K562 (cell line): ENCODE measurements around the gene CD52. TPM values are rescaled to one million over a fixed set of nuclear protein-coding genes. Genes with fewer than 3 reads are reported as not detected.

Experiments
- ATAC-seq: fragments of 200-7000 bp; cut with Tn5 transposase; 3 replicates; pipeline ENCODE4 v1.9.1; 2020; ENCODE audit warnings: moderate library complexity
- BruUV-seq: library from RNA; stranded (reverse); fragments of 400-500 nt; replicated peaks from 2 replicates; lab custom pipeline; 2021; lab: Mats Ljungman, UMichigan
- CTCF ChIA-PET: fragments of 300-600 bp; formaldehyde crosslinking; extraction: SDS; loops from one replicate; lab custom pipeline; 2021; ENCODE audit warnings: low intra/inter-chr PET ratio; lab: Yijun Ruan, JAX
- POLR2A ChIA-PET: fragments of 300-600, 350-650 bp; sonication (Branson Sonifier 250); formaldehyde crosslinking; extraction: SDS; loops from one replicate; lab custom pipeline; 2021; ENCODE audit warnings: antibody characterized with exemption, inconsistent platforms; lab: Yijun Ruan, JAX
- DNase-seq, 4 experiments: peaks; one replicate each; pipeline versions ENCODE4 v3.0.0 to v3.0.0-alpha.2; 2011 to 2018; ENCODE audit warnings: low spot score in 3 of 4, mixed read lengths in 3 of 4; ENCODE audit errors: extremely low read depth in 1 of 4
- FAIRE-seq: peaks from 2 replicates; lab custom pipeline; 2011; peaks lifted over from hg19 to GRCh38; lab: Jason Lieb, UNC
- H2AFZ ChIP-seq: 2 replicates; pipeline ENCODE4 v1.6.0; 2011; ENCODE audit warnings: low read depth, low read length, control low read depth, inconsistent platforms
- H3K27ac ChIP-seq: fragments of 200-600 bp; 3 replicates; pipeline ENCODE4 v1.8.0; 2011; ENCODE audit warnings: low read depth, mild to moderate bottlenecking, control low read depth, inconsistent platforms, low read length, moderate library complexity, mixed read lengths; ENCODE audit errors: extremely low read depth
- H3K27me3 ChIP-seq, 2 experiments: fragments of 300-600 bp in 1 of 2; 2 replicates in 1 of 2; 3 replicates in 1 of 2; pipeline versions ENCODE4 v1.6.0 to v1.8.0; 2011; ENCODE audit warnings: inconsistent platforms in 2 of 2, low read length in 2 of 2, mild to moderate bottlenecking in 1 of 2, mixed read lengths in 1 of 2, moderate library complexity in 1 of 2; ENCODE audit not compliant: control insufficient read depth in 2 of 2, insufficient read depth in 2 of 2
- H3K36me3 ChIP-seq: fragments of 300-600 bp; 3 replicates; pipeline ENCODE4 v1.8.0; 2011; ENCODE audit warnings: mild to moderate bottlenecking, low read length, inconsistent platforms; ENCODE audit not compliant: control insufficient read depth, insufficient read depth
- H3K4me1 ChIP-seq, 2 experiments: fragments of 200-600 bp in 1 of 2; replicated peaks in 1 of 2; 2 replicates in 1 of 2; 3 replicates in 1 of 2; pipeline versions ENCODE4 v1.5.1 to v1.8.0; 2011; ENCODE audit warnings: inconsistent platforms in 2 of 2, low read length in 2 of 2, mild to moderate bottlenecking in 1 of 2, mixed read lengths in 1 of 2, moderate library complexity in 1 of 2; ENCODE audit not compliant: control insufficient read depth in 2 of 2, insufficient read depth in 2 of 2
- H3K4me2 ChIP-seq: 2 replicates; pipeline ENCODE4 v1.6.1; 2011; ENCODE audit warnings: low read length, control low read depth, inconsistent platforms, mixed read lengths; ENCODE audit not compliant: insufficient read depth
- H3K4me3 ChIP-seq: fragments of 200-600 bp; sonication (generic), shearing (Covaris generic); 2 replicates; pipeline ENCODE4 v1.5.1; 2016; ENCODE audit warnings: control low read depth, inconsistent platforms
- H3K79me2 ChIP-seq: fragments of 200-600 bp; 3 replicates; pipeline ENCODE4 v1.8.0; 2011; ENCODE audit warnings: low read length, inconsistent platforms; ENCODE audit not compliant: control insufficient read depth, insufficient read depth
- H3K9ac ChIP-seq, 2 experiments: 2 replicates each; pipeline versions ENCODE4 v1.6.0 to v1.6.1; 2011; ENCODE audit warnings: low read depth in 2 of 2, low read length in 2 of 2, control low read depth in 1 of 2, inconsistent platforms in 1 of 2, mild to moderate bottlenecking in 1 of 2, mixed read lengths in 1 of 2; ENCODE audit not compliant: insufficient read depth in 1 of 2
- H3K9me1 ChIP-seq: one replicate; pipeline ENCODE4 v1.6.0; 2011; ENCODE audit warnings: inconsistent platforms, mild to moderate bottlenecking, low read length, moderate library complexity; ENCODE audit not compliant: control insufficient read depth, insufficient read depth
- H3K9me3 ChIP-seq: replicated peaks from 2 replicates; pipeline ENCODE4 v1.5.1; 2011; ENCODE audit warnings: low read depth, low read length, inconsistent platforms; ENCODE audit not compliant: control insufficient read depth, insufficient read depth
- H4K20me1 ChIP-seq: replicated peaks from 2 replicates; pipeline ENCODE4 v1.6.1; 2011; ENCODE audit warnings: low read length, inconsistent platforms, mixed read lengths; ENCODE audit not compliant: control insufficient read depth, insufficient read depth
- CREBBP ChIP-seq: IDR thresholded peaks from one replicate; pipeline ENCODE4 v1.6.1; 2012; ENCODE audit warnings: low read depth, mild to moderate bottlenecking, control low read depth, inconsistent platforms, low read length
- CXXC5 ChIP-seq: fragments of 250-450 bp; sonication (Bioruptor Pico); IDR thresholded peaks from 2 replicates; pipeline ENCODE4 v1.8.0; 2022; ENCODE audit warnings: inconsistent platforms, mild to moderate bottlenecking, moderate library complexity
- DEAF1 ChIP-seq: fragments of 450-650 bp; formaldehyde crosslinking; IDR thresholded peaks from 2 replicates; pipeline ENCODE4 v1.4.0; 2020; ENCODE audit warnings: mild to moderate bottlenecking, moderate library complexity
- E2F3 ChIP-seq: fragments of 250-450 bp; sonication (Bioruptor Pico); IDR thresholded peaks from 2 replicates; pipeline ENCODE4 v1.4.0; 2020; ENCODE audit warnings: mild to moderate bottlenecking
- ELF1 ChIP-seq: fragments of 200-800 bp; sonication (Bioruptor generic); IDR thresholded peaks from 2 replicates; pipeline ENCODE4 v1.6.1; 2016; ENCODE audit warnings: missing genetic modification characterization, missing compliant biosample characterization
- ETV1 ChIP-seq: fragments of 450-650 bp; conservative IDR thresholded peaks from 2 replicates; pipeline ENCODE4 v1.6.1; 2016; ENCODE audit warnings: missing genetic modification characterization, control low read depth, low read depth, missing compliant biosample characterization
- HIVEP1 ChIP-seq: fragments of 250-450 bp; sonication (Bioruptor Pico); IDR thresholded peaks from 2 replicates; pipeline ENCODE4 v1.4.0; 2020; ENCODE audit warnings: mild to moderate bottlenecking
- HMG20A ChIP-seq: fragments of 450-650 bp; formaldehyde crosslinking; conservative IDR thresholded peaks from 2 replicates; pipeline ENCODE4 v1.4.0; 2020; ENCODE audit warnings: mild to moderate bottlenecking, mixed read lengths
- NEUROD1 ChIP-seq: fragments of 150-350 bp; IDR thresholded peaks from 2 replicates; pipeline ENCODE4 v1.6.1; 2014; ENCODE audit warnings: borderline replicate concordance, low read length, low read depth; ENCODE audit not compliant: partially characterized antibody
- NFXL1 ChIP-seq: fragments of 450-650 bp; formaldehyde crosslinking; IDR thresholded peaks from 2 replicates; pipeline ENCODE4 v1.4.0; 2021; ENCODE audit warnings: mild to moderate bottlenecking
- NR3C1 ChIP-seq: sonication (generic); formaldehyde crosslinking; IDR thresholded peaks from 2 replicates; pipeline ENCODE4 v1.8.1; 2022; ENCODE audit warnings: missing genetic modification reagents
- PCBP2 ChIP-seq: fragments of 200-400 bp; formaldehyde crosslinking; IDR thresholded peaks from 2 replicates; pipeline ENCODE4 v1.6.1; 2018; ENCODE audit warnings: low read length, low read depth, mild to moderate bottlenecking, moderate library complexity; ENCODE audit not compliant: poor library complexity, severe bottlenecking
- SAFB ChIP-seq: fragments of 200-400 bp; formaldehyde crosslinking; IDR thresholded peaks from 2 replicates; pipeline ENCODE4 v1.6.1; 2017; ENCODE audit warnings: low read depth, low read length, borderline replicate concordance
- SMARCC2 ChIP-seq: fragments of 450-650 bp; IDR thresholded peaks from 2 replicates; pipeline ENCODE4 v1.6.1; 2017; ENCODE audit warnings: antibody characterized with exemption, moderate library complexity, mild to moderate bottlenecking, low read depth
- ZBTB8A ChIP-seq: fragments of 450-650 bp; IDR thresholded peaks from 2 replicates; pipeline ENCODE4 v1.6.1; 2018; ENCODE audit warnings: mild to moderate bottlenecking, moderate library complexity; ENCODE audit not compliant: partially characterized antibody
- WGBS: fragments of 100-300 bp; shearing (Covaris generic); methylation state at CpG from one replicate; pipeline ENCODE4 v1.1.6; 2016; ENCODE audit warnings: low coverage, mixed read lengths; ENCODE audit not compliant: insufficient coverage; ENCODE audit errors: missing lambda C conversion rate; 5-methylcytosine and 5-hydroxymethylcytosine counted together
- in situ Hi-C: fragments of 300-500 bp; cut with MboI; formaldehyde crosslinking; loops from 4 replicates; pipeline ENCODE4 v1.15.0; 2018; ENCODE audit warnings: inconsistent platforms, mixed read lengths
- intact Hi-C: fragments of 100-400 bp; cut with micrococcal nuclease; formaldehyde crosslinking; loops from 2 replicates; pipeline ENCODE4 v1.14.2; 2022
- polyA plus RNA-seq, 8 experiments: library from polyadenylated mRNA; depleted of rRNA in 4 of 8; stranded (reverse) in 5 of 8; unstranded in 3 of 8; fragments of >200 nt; fragmentation: Nextera tagmentation in 2 of 8; fragmentation: Illumina TruSeq in 1 of 8; extraction: Ambion mirVana in 2 of 8; extraction: Trizol in 1 of 8; gene quantifications; 2 replicates each; pipeline versions ENCODE4 v1.2.1 to v1.2.3, GENCODE V29; 2011 to 2014; ENCODE audit warnings: inconsistent platforms in 1 of 8, missing spikeins in 1 of 8
- total RNA-seq, 7 experiments: library from RNA; depleted of rRNA in 6 of 7; stranded (reverse); fragments of >200 nt in 6 of 7; fragmentation: Illumina TruSeq in 2 of 7; extraction: Trizol in 2 of 7; gene quantifications; 2 replicates each; pipeline versions ENCODE4 v1.2.1 to v1.2.3, GENCODE V29; 2011 to 2021; ENCODE audit warnings: low replicate concordance in 1 of 7

Gene CD52
- total and polyA plus RNA-seq, 9 of the 15 experiments (the other 6 are each of a cell fraction or from before 2014, with no cell fraction given), result 34.9 to 488 (median 173) TPM

- peak; percentile 14 for TF ChIP-seq NEUROD1
Measured at GRCh38 chr1:26278724-26279455, 38.9 kb upstream of the CD52 start (continued).

- intact Hi-C loops (no loop called here), in situ Hi-C loops (loop anchor here (5.0 kb wide), 1 partner anchor 113 kb away; no protein-coding TSS in a partner anchor)
- peak; percentile 93 to 96 (median 96) for DNase-seq
- Histone ChIP-seq H4K20me1 (0 out of 2 replicates have a peak, but pooled peaks cover 4% of the 10 kb centered on the region), H3K27me3 (no peaks in the 10 kb centered on the region), H2AFZ (peak within 1 kb of the TSS; percentile 71), H3K36me3 (peaks cover 81% of the 10 kb centered on the region), H3K27ac (peak within 1 kb of the TSS; percentile 81), H3K4me1 (peaks cover 81 to 83% of the 10 kb centered on the region in 2 experiments), H3K9me3 (no peaks in the 10 kb centered on the region), H3K4me2 (peak within 1 kb of the TSS; percentile 85), H3K9me1 (peaks cover 5% of the 10 kb centered on the region), H3K4me3 (peak within 1 kb of the TSS; percentile 47), H3K79me2 (peaks cover 24% of the 10 kb centered on the region; the same call in 2 of the 3 replicates), H3K9ac (peak within 1 kb of the TSS; percentile 62 to 92)
- WGBS, result 1% methylated on average over 52 of the region's 66 CpGs
- TSS peak; percentile 24 for BruUV-seq
- FAIRE-seq, result peak; percentile 79
- ChIA-PET POLR2A (interaction anchor here (0.6 to 3.6 kb wide), 14 partner anchors 9 to 1278 kb away, joined by 3 to 12 read pairs (median 3); partner anchors contain the start of genes CEP85 and ZNF593), CTCF (interaction anchor here (0.6 to 1.5 kb wide), 3 partner anchors 9 to 136 kb away, joined by 3 read pairs; no protein-coding TSS in a partner anchor)
- peak; percentile 87 for ATAC-seq
- peak; percentile 20; the same call in 1 of the 2 replicates for TF ChIP-seq ELF1 (tag)
- TF ChIP-seq DEAF1 (CRISPR knock-in tag), result no peak
- TF ChIP-seq SAFB, result no peak
- no peak for TF ChIP-seq HIVEP1
- TF ChIP-seq CREBBP, result no peak
- no peak for TF ChIP-seq PCBP2
- 0 out of 2 replicates have a peak, but pooled peaks have one; percentile 24 for TF ChIP-seq NR3C1 (CRISPR knock-in tag)
- peak; percentile 91 for TF ChIP-seq CXXC5 (CRISPR knock-in tag)
- TF ChIP-seq HMG20A (CRISPR knock-in tag), result no peak
- no peak for TF ChIP-seq SMARCC2
- no peak for TF ChIP-seq E2F3 (CRISPR knock-in tag)
- 0 out of 2 replicates have a peak, but pooled peaks have one; percentile 34 for TF ChIP-seq ETV1
- no peak for TF ChIP-seq ZBTB8A
- TF ChIP-seq NFXL1 (CRISPR knock-in tag), result no peak
Measured at GRCh38 chr1:26279456-26280332, 38.1 kb upstream of the CD52 start, which contains the start of gene SH3BGRL3. SH3BGRL3 (plus strand) TSS chr1:26280086; CDS start chr1:26280156, 70 bp downstream.
